HepG2 (cell line): ENCODE results near the gene GALNT9.

ENCODE experiments used
- FIP1L1 ChIP-seq: fragments of 200-400 bp; formaldehyde crosslinking; IDR thresholded peaks from 2 replicates; pipeline ENCODE4 v1.6.1; 2018; ENCODE audit warnings: low read depth, mild to moderate bottlenecking, low read length, moderate library complexity, borderline replicate concordance; ENCODE audit not compliant: insufficient read depth
- HMG20A ChIP-seq: IDR thresholded peaks from 2 replicates; pipeline ENCODE4 v1.6.1; 2016; ENCODE audit warnings: borderline replicate concordance
- KDM5A ChIP-seq: fragments of 200-600 bp; sonication (generic); IDR thresholded peaks from 2 replicates; pipeline ENCODE4 v1.7.0; 2018; ENCODE audit warnings: antibody characterized with exemption, mild to moderate bottlenecking, low read length, borderline replicate concordance
- MYC ChIP-seq: sonication (generic); formaldehyde crosslinking; IDR thresholded peaks from 2 replicates; pipeline ENCODE4 v1.9.0; 2021; ENCODE audit warnings: missing genetic modification reagents, borderline replicate concordance
- NBN ChIP-seq: fragments of 450-650 bp; conservative IDR thresholded peaks from 2 replicates; pipeline ENCODE4 v1.6.1; 2017
- NFIC ChIP-seq: IDR thresholded peaks from 2 replicates; pipeline ENCODE4 v1.6.1; 2012; ENCODE audit warnings: mild to moderate bottlenecking, low read length, inconsistent platforms
- POLR2A ChIP-seq, 2 experiments: IDR thresholded peaks; 2 replicates each; pipeline ENCODE4 v1.6.1; 2011; ENCODE audit warnings: low read depth in 2 of 2, low read length in 2 of 2, mild to moderate bottlenecking in 1 of 2, moderate library complexity in 1 of 2; ENCODE audit not compliant: insufficient read depth in 1 of 2
- RORA ChIP-seq: sonication (generic); formaldehyde crosslinking; IDR thresholded peaks from 2 replicates; pipeline ENCODE4 v1.5.0; 2020; ENCODE audit warnings: mild to moderate bottlenecking, missing genetic modification reagents, moderate library complexity
- TRIM24 ChIP-seq: sonication (generic); formaldehyde crosslinking; IDR thresholded peaks from 2 replicates; pipeline ENCODE4 v1.8.0; 2022; ENCODE audit warnings: mild to moderate bottlenecking, missing genetic modification reagents
- ZSCAN20 ChIP-seq: sonication (generic); formaldehyde crosslinking; IDR thresholded peaks from 2 replicates; pipeline ENCODE4 v1.4.0; 2020; ENCODE audit warnings: missing genetic modification reagents, mild to moderate bottlenecking, borderline replicate concordance
- TF ChIP-seq, protein P1 (sequence below): IDR thresholded peaks from 2 replicates; pipeline ENCODE4 v1.6.1; 2012; ENCODE audit warnings: inconsistent platforms
- TF ChIP-seq, protein P2 (sequence below): sonication (generic); formaldehyde crosslinking; IDR thresholded peaks from 2 replicates; pipeline ENCODE4 v1.5.0; 2020; ENCODE audit warnings: mild to moderate bottlenecking, missing genetic modification reagents, moderate library complexity

DNA sequence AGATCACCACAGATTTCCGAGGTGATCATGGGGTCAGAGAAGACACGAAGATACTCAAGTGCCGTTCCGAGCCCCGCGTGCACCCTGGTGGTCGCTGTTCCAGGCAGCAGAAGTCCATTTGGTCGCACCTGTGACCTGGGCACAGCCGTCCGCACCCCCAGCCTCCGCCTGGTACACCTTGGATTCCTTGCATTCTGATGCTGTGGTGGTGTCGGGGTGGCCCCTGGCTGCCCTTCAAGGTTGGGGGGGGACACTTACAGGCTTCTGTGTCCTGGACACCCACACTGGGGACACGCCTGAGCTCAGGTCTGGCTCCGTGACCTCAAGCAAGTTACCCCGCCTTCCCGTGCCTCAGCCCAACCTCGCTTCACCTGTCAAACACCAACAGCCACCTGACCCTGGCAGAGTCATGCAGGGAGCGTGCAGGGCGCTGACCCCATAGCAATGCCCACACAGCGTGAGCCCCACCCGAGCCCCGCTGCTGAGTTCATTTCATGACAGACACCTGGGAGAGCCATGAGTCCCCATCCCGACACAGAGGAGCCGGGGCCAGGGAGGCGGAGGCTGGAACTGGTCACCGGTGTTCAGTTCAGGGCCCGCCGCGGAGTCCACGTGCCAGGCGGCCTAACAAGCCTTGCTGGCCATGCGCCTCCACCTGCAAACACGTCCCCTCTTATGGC lies 17.9 kb upstream of the GALNT9 start:
- TF ChIP-seq, protein P1, sequence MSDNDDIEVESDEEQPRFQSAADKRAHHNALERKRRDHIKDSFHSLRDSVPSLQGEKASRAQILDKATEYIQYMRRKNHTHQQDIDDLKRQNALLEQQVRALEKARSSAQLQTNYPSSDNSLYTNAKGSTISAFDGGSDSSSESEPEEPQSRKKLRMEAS = no peak
- no peak for TF ChIP-seq POLR2A (IDR thresholded peaks at IDR 0.05; ENCODE audit: insufficient read depth in 1 of 2, low read depth in 2 of 2, low read length in 2 of 2)
- no peak for TF ChIP-seq KDM5A
- no peak for TF ChIP-seq FIP1L1
- no peak for TF ChIP-seq RORA (CRISPR knock-in tag)
- TF ChIP-seq, protein P2, sequence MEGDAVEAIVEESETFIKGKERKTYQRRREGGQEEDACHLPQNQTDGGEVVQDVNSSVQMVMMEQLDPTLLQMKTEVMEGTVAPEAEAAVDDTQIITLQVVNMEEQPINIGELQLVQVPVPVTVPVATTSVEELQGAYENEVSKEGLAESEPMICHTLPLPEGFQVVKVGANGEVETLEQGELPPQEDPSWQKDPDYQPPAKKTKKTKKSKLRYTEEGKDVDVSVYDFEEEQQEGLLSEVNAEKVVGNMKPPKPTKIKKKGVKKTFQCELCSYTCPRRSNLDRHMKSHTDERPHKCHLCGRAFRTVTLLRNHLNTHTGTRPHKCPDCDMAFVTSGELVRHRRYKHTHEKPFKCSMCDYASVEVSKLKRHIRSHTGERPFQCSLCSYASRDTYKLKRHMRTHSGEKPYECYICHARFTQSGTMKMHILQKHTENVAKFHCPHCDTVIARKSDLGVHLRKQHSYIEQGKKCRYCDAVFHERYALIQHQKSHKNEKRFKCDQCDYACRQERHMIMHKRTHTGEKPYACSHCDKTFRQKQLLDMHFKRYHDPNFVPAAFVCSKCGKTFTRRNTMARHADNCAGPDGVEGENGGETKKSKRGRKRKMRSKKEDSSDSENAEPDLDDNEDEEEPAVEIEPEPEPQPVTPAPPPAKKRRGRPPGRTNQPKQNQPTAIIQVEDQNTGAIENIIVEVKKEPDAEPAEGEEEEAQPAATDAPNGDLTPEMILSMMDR (CRISPR knock-in tag) = no peak
- no peak for TF ChIP-seq ZSCAN20 (CRISPR knock-in tag)
- TF ChIP-seq HMG20A (CRISPR knock-in tag) = no peak
- no peak for TF ChIP-seq TRIM24
- TF ChIP-seq MYC (CRISPR knock-in tag) = no peak
- TF ChIP-seq NBN = no peak
- no peak for TF ChIP-seq NFIC
